Esophagus mucosa (tissue), 1 donor: ENCODE measurements around the gene ADCY3. TPM values are rescaled to one million over a fixed set of nuclear protein-coding genes. Genes with fewer than 3 reads are reported as not detected.

ENCODE experiments used
- ATAC-seq: fragments of 200-7000 bp; cut with Tn5 transposase; one replicate; pipeline ENCODE4 v1.9.1; 2020
- total RNA-seq: library from RNA; stranded (reverse); gene quantifications from one replicate; pipeline ENCODE4 v1.2.4, GENCODE V29; 2023
- donor health status: DM: yes; HTN: yes; CAD: no.

ADCY3 gene
- 20.1 TPM for total RNA-seq

- peak; percentile 55 for ATAC-seq
These were observed at the start of gene ADCY3 for GRCh38 chr2:24920098-24920808. TSS of gene ADCY3 (minus strand) at chr2:24920237. CDS start at chr2:24918987, 1,250 bp downstream.

DNA sequence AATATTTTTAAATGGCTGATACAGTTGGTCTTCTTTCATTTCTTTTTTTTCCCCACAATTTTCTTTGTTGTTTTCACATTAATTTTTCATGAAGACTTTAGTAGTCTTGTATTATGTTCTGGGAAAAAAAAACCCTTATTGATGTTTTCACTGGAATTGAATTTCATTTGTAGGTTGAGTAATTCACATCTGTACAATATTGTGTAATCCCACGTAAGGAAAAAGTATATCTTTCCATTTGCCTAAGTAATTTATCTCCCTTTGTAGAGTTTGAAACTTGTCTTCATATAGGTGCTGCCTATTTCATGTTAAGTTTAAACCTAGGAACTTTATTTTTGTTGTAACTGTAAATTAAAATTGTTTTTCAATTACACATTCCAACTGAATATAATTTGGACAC, 49.7 kb upstream of the ADCY3 start:
- ATAC-seq, result no peak

- ATAC-seq, result no peak
These were observed 41.9 kb upstream of the ADCY3 start for GRCh38 chr2:24961903-24962302.

GRCh38 chr2:24959761-24960160, 39.7 kb upstream of the ADCY3 start:
- no peak for ATAC-seq

DNA sequence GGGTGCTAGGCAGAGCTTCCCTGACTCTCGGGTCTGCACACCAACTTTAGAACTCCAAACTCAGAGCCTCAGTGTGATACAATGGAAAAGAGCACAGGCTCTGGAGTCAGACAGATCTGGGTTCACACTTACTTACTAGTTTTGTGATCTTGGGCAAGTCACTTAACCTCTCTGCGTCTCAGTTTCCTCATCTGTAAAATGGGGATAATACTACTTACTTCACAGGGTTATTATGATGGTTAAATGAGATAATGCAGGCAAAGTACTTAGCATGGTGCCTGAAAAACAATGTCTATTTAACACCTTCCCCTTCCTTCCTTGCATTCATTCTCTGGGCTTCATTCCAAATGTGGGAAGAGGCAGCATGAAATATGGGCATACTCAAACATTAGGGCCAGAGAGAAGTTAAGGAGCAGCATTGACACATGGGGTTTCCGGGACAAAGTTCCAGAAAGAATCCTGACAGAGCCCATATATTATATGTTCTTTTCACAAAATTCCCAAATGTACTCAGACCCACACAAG, 38.4 kb upstream of the ADCY3 start:
- ATAC-seq, result no peak

GRCh38 chr2:24957976-24958375, 37.9 kb upstream of the ADCY3 start:
- no peak for ATAC-seq

- ATAC-seq, result no peak
These were observed 37.2 kb upstream of the ADCY3 start for GRCh38 chr2:24957221-24957620.

DNA sequence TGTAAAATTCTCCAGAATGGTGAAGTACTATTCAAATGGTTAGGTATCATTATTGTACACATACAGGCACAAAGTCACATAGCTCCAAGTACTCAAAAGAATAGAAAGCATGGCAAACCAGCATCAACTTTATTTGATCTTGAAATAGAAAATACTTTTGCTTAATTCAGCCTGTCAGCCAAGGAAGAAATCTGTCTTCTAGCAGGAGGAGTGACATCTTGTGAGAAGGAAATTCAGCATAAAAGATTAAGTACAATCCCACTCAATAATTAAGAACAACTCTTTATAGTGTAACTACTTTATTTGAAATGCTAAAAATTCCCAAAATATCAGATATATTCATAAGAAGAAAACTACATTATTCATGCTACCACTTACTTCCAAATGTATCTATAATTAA, 35.9 kb upstream of the ADCY3 start:
- ATAC-seq, result no peak

DNA sequence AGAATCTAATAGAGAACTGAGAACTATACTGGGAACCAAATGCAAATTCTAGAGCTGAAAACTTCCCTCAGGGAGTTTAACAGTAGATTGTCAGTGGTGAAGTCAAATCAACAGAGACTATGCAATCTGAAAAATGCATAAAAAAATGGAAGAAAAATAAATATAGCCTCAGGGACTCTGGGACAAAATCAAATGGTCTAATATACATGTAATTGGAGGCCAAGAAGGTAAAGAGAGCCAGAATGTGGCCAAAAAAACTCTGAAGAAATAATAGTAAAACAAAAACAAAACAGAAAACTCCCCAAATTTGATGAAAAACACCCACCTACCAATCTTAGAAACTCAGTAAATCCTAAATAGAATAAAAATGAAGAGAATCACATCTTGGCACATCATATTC, 35.2 kb upstream of the ADCY3 start:
- no peak for ATAC-seq

DNA sequence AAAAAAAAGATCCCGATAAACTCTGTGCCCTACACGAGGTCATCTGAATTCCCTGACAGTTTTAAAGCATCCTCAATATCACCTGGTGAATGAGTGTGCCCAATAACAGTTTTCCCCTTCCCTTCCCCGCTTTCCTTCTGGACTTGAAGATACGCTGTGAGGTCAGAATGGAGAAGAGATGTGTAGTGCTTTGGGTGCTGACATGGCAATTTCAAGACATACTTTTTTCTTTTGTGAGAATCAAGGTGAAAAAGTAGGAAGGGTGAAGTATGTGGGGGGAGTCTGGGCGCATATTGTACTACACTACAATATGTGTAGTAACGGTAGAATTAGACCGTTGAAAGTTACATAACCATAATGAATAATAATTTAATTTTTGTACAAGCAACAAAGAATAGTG, 30.1 kb upstream of the ADCY3 start:
- no peak for ATAC-seq

DNA sequence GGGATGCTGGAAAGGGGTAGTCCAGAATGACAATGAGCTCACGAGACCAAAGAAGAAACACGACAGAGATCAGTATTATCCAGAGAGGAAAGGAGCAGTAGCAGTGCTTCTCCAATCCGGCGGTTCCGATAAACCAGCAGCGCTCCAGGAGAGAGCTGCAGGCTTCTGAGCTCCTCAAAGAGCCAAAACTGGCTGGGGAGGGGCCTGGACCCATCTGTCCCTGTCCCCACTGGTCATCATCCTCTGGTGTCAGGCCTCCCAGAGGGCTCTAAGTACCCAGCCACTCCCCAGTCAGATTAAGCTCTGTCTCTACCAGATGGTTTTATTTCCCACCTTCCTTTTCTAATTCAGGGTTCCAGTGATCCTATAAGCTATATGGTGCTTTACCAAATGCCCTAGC, 28.5 kb upstream of the ADCY3 start:
- no peak for ATAC-seq

DNA sequence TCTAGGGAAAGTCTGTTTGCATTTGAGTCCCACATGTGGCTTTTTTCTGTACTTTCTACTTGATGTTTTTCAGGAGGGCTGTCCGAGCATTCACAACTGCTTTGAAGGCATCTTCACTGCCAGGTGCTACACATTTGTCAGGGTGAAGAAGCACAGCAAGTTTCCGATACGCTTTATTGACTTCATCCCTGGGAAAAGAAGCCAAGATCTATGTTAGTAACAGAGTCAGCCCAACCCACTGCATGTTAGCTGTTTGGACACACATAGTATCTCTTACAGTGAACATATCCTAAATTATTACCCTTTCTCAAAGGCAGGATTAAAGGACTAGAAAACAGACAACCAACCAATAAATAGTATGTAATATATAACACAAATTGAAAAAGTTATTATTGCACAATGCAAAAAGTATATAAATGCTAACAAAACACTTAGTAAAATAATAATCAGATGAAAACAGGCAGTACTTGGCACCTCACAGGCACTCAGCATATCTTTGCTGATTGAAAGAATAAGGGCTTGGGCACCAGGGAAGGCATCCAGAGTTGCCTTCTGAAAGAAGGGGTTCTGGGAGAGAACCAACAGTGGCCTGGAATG, 27.6 kb upstream of the ADCY3 start:
- no peak for ATAC-seq

GRCh38 chr2:24945907-24946306, 25.9 kb upstream of the ADCY3 start:
- peak; percentile 77 for ATAC-seq

GRCh38 chr2:24943427-24944053, 23.5 kb upstream of the ADCY3 start:
- no peak for ATAC-seq

GRCh38 chr2:24939353-24939752, 19.3 kb upstream of the ADCY3 start:
- ATAC-seq, result no peak

- no peak for ATAC-seq
These were observed 17.2 kb upstream of the ADCY3 start for GRCh38 chr2:24937236-24937635.

DNA sequence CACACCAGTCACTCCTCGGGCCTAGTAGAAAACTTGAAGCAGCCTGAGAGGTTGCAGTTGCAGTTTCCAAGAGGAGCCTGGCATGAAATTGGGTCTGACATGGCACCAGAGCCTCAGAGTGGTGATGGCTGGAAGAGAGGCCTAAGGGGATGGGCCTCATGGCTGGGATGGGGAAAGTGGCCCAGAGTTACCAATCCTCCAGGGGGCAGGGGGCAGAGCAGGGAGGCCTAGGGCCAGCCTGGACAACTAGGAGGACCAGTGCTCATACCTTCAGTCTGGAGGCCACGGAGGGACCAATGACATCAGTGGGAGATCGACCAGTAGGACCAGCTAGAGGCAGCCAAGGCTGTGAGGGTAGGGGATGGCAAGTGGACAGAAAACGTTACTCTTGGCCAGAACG, 15.1 kb upstream of the ADCY3 start:
- no peak for ATAC-seq

DNA sequence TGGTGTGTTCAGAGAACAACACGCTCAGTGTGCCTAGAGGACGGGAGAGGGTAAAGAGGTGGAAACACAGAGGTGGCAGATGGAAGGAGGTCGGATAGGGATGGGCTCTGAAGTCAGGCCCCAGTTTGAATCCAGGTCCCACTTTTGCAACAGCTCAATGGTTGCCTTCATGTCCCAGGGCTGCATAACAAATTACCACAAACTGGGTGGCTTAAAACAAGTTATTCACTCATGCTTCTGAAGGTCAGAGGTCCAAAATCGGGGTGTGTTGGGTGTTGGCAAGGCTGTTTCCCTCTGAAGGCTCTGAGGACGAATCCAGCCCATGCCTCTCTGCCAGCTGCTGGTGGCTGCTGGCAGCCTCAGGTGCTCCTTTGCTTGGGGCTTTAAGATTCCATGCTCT, 12.7 kb upstream of the ADCY3 start:
- ATAC-seq, result no peak

GRCh38 chr2:24930768-24931167, 10.7 kb upstream of the ADCY3 start:
- no peak for ATAC-seq

GRCh38 chr2:24929230-24929629, 9.2 kb upstream of the ADCY3 start:
- ATAC-seq, result no peak

- ATAC-seq, result no peak
These were observed 8.0 kb upstream of the ADCY3 start for GRCh38 chr2:24928036-24928435.

GRCh38 chr2:24926602-24927252, 6.7 kb upstream of the ADCY3 start:
- peak; percentile 71 for ATAC-seq

DNA sequence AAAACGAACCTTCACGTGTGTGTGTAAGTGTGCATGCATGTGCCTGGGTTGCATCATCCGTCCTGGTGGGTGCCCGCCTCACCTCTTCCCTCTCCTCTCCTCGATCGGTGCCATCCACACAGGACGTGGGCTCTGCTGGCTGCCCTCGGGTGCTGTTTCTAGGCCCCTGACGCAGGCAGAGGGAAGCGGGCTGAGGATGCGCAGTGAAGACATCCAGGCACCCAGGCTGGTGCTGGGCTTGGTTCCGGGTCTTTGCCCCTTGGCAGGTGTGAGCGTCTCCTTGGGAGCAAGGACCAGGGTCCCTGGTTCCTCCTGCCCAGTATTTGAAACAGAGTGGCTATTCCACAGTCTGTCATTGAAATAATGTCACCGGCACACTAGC, 6.2 kb upstream of the ADCY3 start:
- peak; percentile 7 for ATAC-seq
